Neural crest cell (in vitro differentiated cells): ENCODE results near the gene VCX2. TPM values are rescaled to one million over a fixed set of nuclear protein-coding genes. Genes with fewer than 3 reads are reported as not detected.

Experiments used
- microRNA-seq: library from miRNA; unstranded; fragments of <30 nt; microRNA quantifications from one replicate; pipeline ENCODE4, GENCODE V29; 2020
- total RNA-seq: library from RNA; stranded (reverse); gene quantifications from 2 replicates; pipeline ENCODE4 v1.2.1, GENCODE V29; 2021

Gene VCX2
- total RNA-seq, 1 donor from 2014 or later = not detected

Small RNAs within 50 kb of the gene (microRNA-seq; reads per million reads assigned to microRNA genes)
- gene MIR651 = 113 reads per million, percentile 61 among the genes with 10 or more reads in this experiment

Other genes starting within 250 kb of the VCX2 start
- gene PNPLA4, start 243.9 kb downstream of the VCX2 start, total RNA-seq = 13.0 and 13.6 TPM in 2 replicates